HG02840 (cell line): ENCODE data around the gene CTNNAL1.
"Not testable (repeated sequence)": the region's sequence is repeated elsewhere in the genome, so short reads cannot be mapped to it uniquely, and the experiment has no call there.

ENCODE experiments used
- ATAC-seq: cut with Tn5 transposase; IDR thresholded peaks from one replicate; pipeline ENCODE4 v1.9.1; 2021; ENCODE audit warnings: mild to moderate bottlenecking, moderate library complexity, moderate number of reproducible peaks; ENCODE audit not compliant: unreplicated experiment, low FRiP score

Gene CTNNAL1

GRCh38 chr9:109012876-109013678, at the start of gene CTNNAL1:
Gene CTNNAL1, minus strand, starts transcription at chr9:109013499. Its CDS starts 57 bp downstream, at chr9:109013442.
- ATAC-seq = peak; percentile 67

GRCh38 chr9:109062543-109062942, 49.2 kb upstream of the CTNNAL1 start:
- ATAC-seq = no peak

- no peak for ATAC-seq
These were observed 46.9 kb upstream of the CTNNAL1 start for GRCh38 chr9:109060191-109060590.

GRCh38 chr9:109053121-109053520, 39.8 kb upstream of the CTNNAL1 start:
- not testable (repeated sequence) for ATAC-seq

- ATAC-seq = no peak
These were observed 39.1 kb upstream of the CTNNAL1 start for GRCh38 chr9:109052416-109052815.

GRCh38 chr9:109051733-109052132, 38.4 kb upstream of the CTNNAL1 start:
- ATAC-seq = no peak

- ATAC-seq = no peak
These were observed 37.1 kb upstream of the CTNNAL1 start for GRCh38 chr9:109050444-109050843.

- ATAC-seq = no peak
These were observed 35.5 kb upstream of the CTNNAL1 start for GRCh38 chr9:109048822-109049221.

- no peak for ATAC-seq
These were observed 34.0 kb upstream of the CTNNAL1 start for GRCh38 chr9:109047259-109047658.

- ATAC-seq = no peak
These were observed 33.0 kb upstream of the CTNNAL1 start for GRCh38 chr9:109046346-109046745.

GRCh38 chr9:109043578-109043977, 30.3 kb upstream of the CTNNAL1 start:
- no peak for ATAC-seq

- no peak for ATAC-seq
These were observed 27.3 kb upstream of the CTNNAL1 start for GRCh38 chr9:109040571-109040970.

GRCh38 chr9:109039539-109039938, 26.2 kb upstream of the CTNNAL1 start:
- ATAC-seq = no peak

GRCh38 chr9:109037946-109038715, 24.8 kb upstream of the CTNNAL1 start:
- no peak for ATAC-seq

- no peak for ATAC-seq
These were observed 23.7 kb upstream of the CTNNAL1 start for GRCh38 chr9:109036744-109037680.

GRCh38 chr9:109035684-109036423, 22.6 kb upstream of the CTNNAL1 start:
- ATAC-seq = no peak

- no peak for ATAC-seq
These were observed 20.8 kb upstream of the CTNNAL1 start for GRCh38 chr9:109033941-109034700.

GRCh38 chr9:109031241-109031640, 17.9 kb upstream of the CTNNAL1 start:
- no peak for ATAC-seq

- no peak for ATAC-seq
These were observed 17.1 kb upstream of the CTNNAL1 start for GRCh38 chr9:109030426-109030825.
